ENCODE results near the gene EIF5. TPM values are rescaled to one million over a fixed set of nuclear protein-coding genes. Genes with fewer than 3 reads are reported as not detected.

EIF5 gene
- total and polyA plus RNA-seq, 11 donors: 38.1 to 304 (median 255) TPM

GRCh38 chr14:103286968-103287850, 46.8 kb upstream of the EIF5 start:
- intact Hi-C loops (cut with DNase I): loop anchor here in 2 of 10 donors (10.0 kb wide), 2 partner anchors 92 to 102 kb away; no protein-coding TSS in a partner anchor
- no peak overlapping the region for H3K4me3 ChIP-seq
- TF ChIP-seq CTCF (IDR thresholded peaks at IDR 0.05) (no peak), POLR2A (IDR thresholded peaks at IDR 0.05) (no peak)
- no peaks in the 10 kb centered on the region for H3K9me3 ChIP-seq
- no peak for ATAC-seq
- no peaks in the 10 kb centered on the region for H3K4me1 ChIP-seq
- H3K36me3 ChIP-seq: no peaks in the 10 kb centered on the region
- peaks cover 0 to 32% (median 11%) of the 10 kb centered on the region in 9 donors for H3K27me3 ChIP-seq
- no peak for DNase-seq
- WGBS, 4 donors: 79 to 85% (median 84%) methylated on average over 16 to 20 of the region's 20 CpGs
- no peak overlapping the region for H3K27ac ChIP-seq

- Histone ChIP-seq H3K9me3 (no peaks in the 10 kb centered on the region), H3K36me3 (no peaks in the 10 kb centered on the region), H3K27me3 (peaks cover 0 to 34% (median 11%) of the 10 kb centered on the region in 9 donors), H3K4me1 (no peaks in the 10 kb centered on the region), H3K27ac (no peak overlapping the region), H3K4me3 (no peak overlapping the region)
- no peak for TF ChIP-seq CTCF (IDR thresholded peaks at IDR 0.05)
- ATAC-seq (no peak), DNase-seq (no peak)
- WGBS, 4 donors: 72 to 78% (median 78%) methylated on average over 14 to 16 of the region's 16 CpGs
- intact Hi-C loops (cut with DNase I): loop anchor here in 2 of 10 donors (10.0 kb wide), 2 partner anchors 93 to 103 kb away; no protein-coding TSS in a partner anchor
Measured at GRCh38 chr14:103288076-103288766, 45.8 kb upstream of the EIF5 start.

GRCh38 chr14:103290056-103290455, 44.0 kb upstream of the EIF5 start:
- no peak overlapping the region for H3K27ac ChIP-seq
- H3K4me3 ChIP-seq: no peak overlapping the region
- intact Hi-C loops (cut with DNase I): loop anchor here in 9 of 10 donors (2.0 to 10.0 kb wide), 8 partner anchors 103 to 593 kb away; no protein-coding TSS in a partner anchor
- no peak for ATAC-seq
- TF ChIP-seq CTCF (IDR thresholded peaks at IDR 0.05) (no peak), POLR2A (IDR thresholded peaks at IDR 0.05) (no peak)
- peaks cover 0 to 39% (median 11%) of the 10 kb centered on the region in 9 donors for H3K27me3 ChIP-seq
- 82 to 89% (median 87%) methylated on average over 4 of the region's 4 CpGs for WGBS, 4 donors
- H3K9me3 ChIP-seq: no peaks in the 10 kb centered on the region
- DNase-seq: no peak
- no peaks in the 10 kb centered on the region for H3K36me3 ChIP-seq
- no peaks in the 10 kb centered on the region for H3K4me1 ChIP-seq

- no peaks in the 10 kb centered on the region for H3K9me3 ChIP-seq
- 47 to 74% (median 65%) methylated on average over 2 to 5 of the region's 5 CpGs for WGBS, 4 donors
- H3K4me1 ChIP-seq: no peaks in the 10 kb centered on the region
- no peak overlapping the region for H3K27ac ChIP-seq
- no peak overlapping the region for H3K4me3 ChIP-seq
- intact Hi-C loops (cut with DNase I): loop anchor here in 9 of 10 donors (2.0 to 10.0 kb wide), 8 partner anchors 103 to 593 kb away; no protein-coding TSS in a partner anchor
- ATAC-seq (no peak), DNase-seq (no peak)
- no peak for TF ChIP-seq POLR2A (IDR thresholded peaks at IDR 0.05)
- TF ChIP-seq CTCF (IDR thresholded peaks at IDR 0.05): no peak
- H3K36me3 ChIP-seq: no peaks in the 10 kb centered on the region
- H3K27me3 ChIP-seq: peaks cover 0 to 37% (median 6%) of the 10 kb centered on the region in 9 donors
Measured at GRCh38 chr14:103290494-103290893, 43.5 kb upstream of the EIF5 start.

Data from heart left ventricle (tissue), 16 donors.